Measurements from ENCODE around the gene PRCD. TPM values are rescaled to one million over a fixed set of nuclear protein-coding genes. Genes with fewer than 3 reads are reported as not detected.

Gene PRCD
- total RNA-seq, 4 donors from 2014 or later, result 0.73 to 2.5 (median 1.4) TPM; not detected in 1

DNA sequence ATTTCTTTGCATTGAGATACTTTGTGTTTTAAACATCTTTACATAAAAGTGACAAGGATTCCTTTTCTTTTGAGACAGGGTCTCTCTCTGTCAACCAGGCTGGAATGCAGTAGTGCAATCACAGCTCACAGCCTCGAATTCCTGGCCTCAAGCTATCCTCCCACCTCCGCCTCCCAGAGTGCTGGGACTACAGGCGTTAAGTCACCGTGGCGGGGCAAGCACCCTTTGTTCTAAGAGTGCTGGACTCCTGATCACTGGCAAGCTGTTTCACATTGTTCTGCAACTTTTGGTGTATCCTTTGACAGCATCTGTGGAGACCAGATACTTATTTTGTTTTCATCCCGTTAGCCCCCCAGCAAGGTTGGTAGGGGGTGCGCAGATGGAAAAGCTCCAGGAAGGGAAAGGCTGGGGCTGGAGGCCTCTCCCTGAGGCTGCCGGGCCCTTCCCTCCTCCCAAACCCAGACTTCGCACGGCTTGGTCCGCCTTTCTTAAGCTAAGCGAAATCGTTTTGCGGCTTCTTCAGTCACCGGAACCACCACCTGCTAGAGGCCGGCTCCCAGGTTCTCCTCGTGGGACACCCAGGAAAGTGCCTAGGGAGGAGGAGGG is 44.7 kb downstream of the PRCD start:
- H3K27ac ChIP-seq, result peak overlapping the region; percentile 90 to 98 (median 92)
- peak overlapping the region; percentile 62 to 84 (median 68) for H3K4me3 ChIP-seq
- DNase-seq, result no peak
- 29 to 36% methylated on average over 6 to 8 of the region's 17 CpGs for WGBS, 2 donors
- no peaks in the 10 kb centered on the region for H3K9me3 ChIP-seq
- TF ChIP-seq, protein P1, sequence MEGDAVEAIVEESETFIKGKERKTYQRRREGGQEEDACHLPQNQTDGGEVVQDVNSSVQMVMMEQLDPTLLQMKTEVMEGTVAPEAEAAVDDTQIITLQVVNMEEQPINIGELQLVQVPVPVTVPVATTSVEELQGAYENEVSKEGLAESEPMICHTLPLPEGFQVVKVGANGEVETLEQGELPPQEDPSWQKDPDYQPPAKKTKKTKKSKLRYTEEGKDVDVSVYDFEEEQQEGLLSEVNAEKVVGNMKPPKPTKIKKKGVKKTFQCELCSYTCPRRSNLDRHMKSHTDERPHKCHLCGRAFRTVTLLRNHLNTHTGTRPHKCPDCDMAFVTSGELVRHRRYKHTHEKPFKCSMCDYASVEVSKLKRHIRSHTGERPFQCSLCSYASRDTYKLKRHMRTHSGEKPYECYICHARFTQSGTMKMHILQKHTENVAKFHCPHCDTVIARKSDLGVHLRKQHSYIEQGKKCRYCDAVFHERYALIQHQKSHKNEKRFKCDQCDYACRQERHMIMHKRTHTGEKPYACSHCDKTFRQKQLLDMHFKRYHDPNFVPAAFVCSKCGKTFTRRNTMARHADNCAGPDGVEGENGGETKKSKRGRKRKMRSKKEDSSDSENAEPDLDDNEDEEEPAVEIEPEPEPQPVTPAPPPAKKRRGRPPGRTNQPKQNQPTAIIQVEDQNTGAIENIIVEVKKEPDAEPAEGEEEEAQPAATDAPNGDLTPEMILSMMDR (IDR thresholded peaks at IDR 0.05), result no peak
- H3K27me3 ChIP-seq, result peaks cover 0 to 41% (median 0%) of the 10 kb centered on the region in 4 donors
- H3K4me1 ChIP-seq, result peaks cover 17 to 79% (median 20%) of the 10 kb centered on the region in 3 donors
- intact Hi-C loops (cut with DNase I), result no loop called here
- H3K36me3 ChIP-seq, result no peaks in the 10 kb centered on the region

DNA sequence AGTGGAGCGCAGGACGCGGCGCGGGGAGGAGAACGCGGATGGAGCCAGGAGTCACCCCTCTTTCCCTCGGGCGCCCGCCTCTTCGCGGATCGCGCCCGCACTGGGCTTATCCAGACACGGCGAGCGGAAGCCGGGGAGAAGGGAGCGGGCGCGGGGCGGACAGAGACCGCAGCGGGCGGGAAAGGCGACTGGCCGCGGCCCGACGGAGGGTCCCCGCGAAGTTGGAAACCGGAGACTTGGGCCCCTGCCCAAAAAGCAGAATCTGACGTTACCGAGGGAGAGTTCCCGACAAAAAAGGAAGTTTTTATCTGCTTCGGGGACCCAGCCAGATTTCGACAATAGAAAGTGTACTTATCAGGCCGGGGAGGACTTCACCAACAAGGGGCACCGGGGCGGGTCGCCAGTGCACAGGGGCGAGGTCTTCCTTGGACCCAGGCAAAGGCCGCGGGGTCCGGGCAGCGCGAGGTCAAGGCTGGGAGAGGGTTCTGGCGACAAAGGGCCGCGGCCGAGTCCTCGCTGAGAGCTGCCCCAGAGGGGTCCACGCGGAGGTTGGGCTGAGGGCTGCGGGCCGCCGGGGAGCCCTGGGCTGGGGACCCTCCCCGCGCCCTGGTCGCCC is 45.3 kb downstream of the PRCD start:
- H3K36me3 ChIP-seq, result no peaks in the 10 kb centered on the region
- H3K4me1 ChIP-seq, result peaks cover 17 to 73% (median 20%) of the 10 kb centered on the region in 3 donors
- intact Hi-C loops (cut with DNase I), result no loop called here
- no peak for DNase-seq
- peaks cover 0 to 44% (median 0%) of the 10 kb centered on the region in 4 donors for H3K27me3 ChIP-seq
- H3K9me3 ChIP-seq, result no peaks in the 10 kb centered on the region
- WGBS, 2 donors, result 0% methylated on average over 2 to 16 of the region's 62 CpGs
- peak overlapping the region; percentile 90 to 98 (median 92) for H3K27ac ChIP-seq
- peak in 1 of 4 donors; percentile 20 for TF ChIP-seq POLR2A (IDR thresholded peaks at IDR 0.05)
- TF ChIP-seq, protein P1 (IDR thresholded peaks at IDR 0.05), result no peak
- H3K4me3 ChIP-seq, result peak overlapping the region; percentile 62 to 84 (median 68)

DNA sequence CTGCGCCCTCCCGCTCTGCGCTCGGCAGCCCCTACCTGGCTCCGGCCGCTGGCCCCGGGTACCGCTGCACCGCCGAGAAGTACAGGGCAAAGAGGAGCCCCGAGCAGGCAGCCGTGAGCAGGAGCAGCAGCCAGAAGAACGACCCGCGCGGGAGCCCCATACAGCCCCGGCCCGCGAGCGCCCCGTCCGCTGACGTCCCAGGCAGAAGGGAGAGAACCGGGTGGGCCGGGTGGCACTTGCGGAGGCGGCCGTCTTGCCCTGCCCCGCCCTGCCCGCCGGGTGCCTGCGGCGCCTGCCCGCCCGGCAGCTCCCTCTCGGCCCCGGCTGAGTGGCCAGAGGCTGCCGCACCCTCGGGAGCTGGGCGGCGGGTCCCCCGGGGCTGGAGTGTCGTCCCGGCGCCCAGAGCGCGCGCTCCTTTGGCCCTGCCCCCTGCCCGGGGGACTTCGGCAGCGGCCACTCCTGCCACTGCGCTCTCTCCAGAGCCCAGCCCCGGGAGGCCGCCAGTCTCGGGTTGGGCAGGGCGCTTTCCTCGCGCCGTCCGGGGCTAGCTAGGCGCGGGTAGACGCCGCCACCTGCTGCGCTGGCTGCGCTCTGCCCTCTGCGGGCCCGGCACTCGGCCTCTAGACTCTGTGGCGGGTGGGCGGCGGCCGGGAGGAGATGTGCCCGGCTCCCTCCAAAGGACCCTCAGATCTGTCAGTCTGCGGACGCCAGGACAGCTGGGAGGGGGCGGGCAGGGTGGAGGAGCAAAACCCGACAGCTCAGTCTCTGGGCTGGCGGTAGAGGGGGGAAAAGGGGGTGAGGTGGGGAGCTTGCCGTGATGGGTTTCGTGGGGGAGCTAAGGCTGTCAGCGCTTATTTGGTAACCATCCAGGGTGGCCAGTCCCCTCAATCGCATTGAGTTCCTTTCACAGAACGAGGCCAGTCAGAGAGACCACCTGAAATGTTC is 46.1 kb downstream of the PRCD start, which contains the start of gene ST6GALNAC2:
Gene ST6GALNAC2 (minus strand): TSS at position 212 of the 945 bp plus-strand sequence. CDS start 52 bp downstream, at position 160.
- peak within 1 kb of the TSS; percentile 90 to 98 (median 92) for H3K27ac ChIP-seq
- DNase-seq, result no peak
- peaks cover 17 to 65% (median 20%) of the 10 kb centered on the region in 3 donors for H3K4me1 ChIP-seq
- no peaks in the 10 kb centered on the region for H3K36me3 ChIP-seq
- no peaks in the 10 kb centered on the region for H3K9me3 ChIP-seq
- H3K27me3 ChIP-seq, result peaks cover 0 to 44% (median 0%) of the 10 kb centered on the region in 4 donors
- H3K4me3 ChIP-seq, result peak within 1 kb of the TSS; percentile 62 to 84 (median 68)
- 0% methylated on average over 2 of the region's 84 CpGs; no CpG with 5 or more reads in 1 of the 2 donors for WGBS, 2 donors
- TF ChIP-seq, protein P1 (IDR thresholded peaks at IDR 0.05), result peak in 5 of 6 experiments; percentile 25 to 58 (median 51)
- peak in 2 of 4 donors; percentile 52 to 68 for TF ChIP-seq POLR2A (IDR thresholded peaks at IDR 0.05)
- intact Hi-C loops (cut with DNase I), result no loop called here

DNA sequence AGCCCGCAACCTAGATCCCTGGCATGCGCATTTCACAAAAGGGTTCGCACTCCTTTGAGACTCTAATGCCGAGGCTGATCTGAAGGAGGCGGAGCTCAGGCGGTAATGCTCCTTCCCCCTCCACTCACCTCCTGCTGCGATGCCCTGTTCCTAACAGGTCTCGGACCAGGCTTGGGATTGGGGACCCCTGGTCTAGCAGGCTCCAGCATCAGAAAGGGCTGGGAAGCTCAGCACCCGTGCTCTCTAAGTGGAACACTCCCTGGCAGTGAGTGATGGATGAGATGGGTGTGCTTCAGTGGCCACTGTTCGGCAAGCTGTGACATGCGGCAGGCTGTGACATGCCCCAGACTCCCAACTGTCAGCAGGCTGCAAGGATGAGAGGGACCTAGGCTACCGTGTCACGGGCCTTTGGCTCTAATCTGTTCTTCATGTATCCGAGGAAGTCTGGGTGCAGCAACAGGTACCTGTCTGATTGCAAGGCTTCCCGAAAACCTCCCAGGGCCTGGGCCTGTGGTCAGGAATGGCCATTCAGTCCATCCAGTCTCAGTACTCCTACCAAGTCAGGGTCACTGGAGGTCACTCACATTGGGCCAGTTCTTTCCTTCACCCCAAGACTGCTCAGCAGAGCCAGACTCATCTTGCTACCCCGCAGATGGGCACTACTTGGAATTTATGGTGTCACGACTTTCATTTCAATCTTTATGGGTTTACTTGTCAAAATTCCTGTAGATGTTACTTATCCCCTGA is 47.1 kb downstream of the PRCD start:
- no peak for DNase-seq
- peaks cover 16 to 55% (median 17%) of the 10 kb centered on the region in 3 donors for H3K4me1 ChIP-seq
- H3K9me3 ChIP-seq, result no peaks in the 10 kb centered on the region
- WGBS, 2 donors, result 21 to 50% methylated on average over 6 to 13 of the region's 17 CpGs
- TF ChIP-seq, protein P1 (IDR thresholded peaks at IDR 0.05), result no peak
- peak in 1 of 4 donors; percentile 48 for TF ChIP-seq POLR2A (IDR thresholded peaks at IDR 0.05)
- H3K27ac ChIP-seq, result peak overlapping the region; percentile 90 to 98 (median 92)
- no peaks in the 10 kb centered on the region for H3K36me3 ChIP-seq
- peak overlapping the region in 3 of 4 donors; percentile 62 to 84 (median 67) for H3K4me3 ChIP-seq
- peaks cover 0 to 44% (median 0%) of the 10 kb centered on the region in 4 donors for H3K27me3 ChIP-seq
- intact Hi-C loops (cut with DNase I), result no loop called here

Data from esophagus squamous epithelium (tissue), 5 donors.